GM12878 (cell line): ENCODE results near the gene OIT3.

Source experiments
- BCL3 ChIP-seq: IDR thresholded peaks from 2 replicates; pipeline ENCODE4 v1.6.1; 2011; ENCODE audit warnings: borderline replicate concordance, low read depth, mild to moderate bottlenecking, moderate library complexity, low read length; ENCODE audit not compliant: insufficient read depth, poor library complexity, severe bottlenecking
- CHD4 ChIP-seq: fragments of 200-600 bp; sonication (generic); IDR thresholded peaks from 2 replicates; pipeline ENCODE4 v1.6.1; 2016; ENCODE audit warnings: mild to moderate bottlenecking
- CTCF ChIP-seq, 3 experiments: IDR thresholded peaks in 2 of 3; conservative IDR thresholded peaks in 1 of 3; 2 replicates each; pipeline ENCODE4 v1.5.1; 2011; ENCODE audit warnings: low read depth in 3 of 3, low read length in 3 of 3, mild to moderate bottlenecking in 3 of 3, control low read depth in 2 of 3, moderate library complexity in 2 of 3, inconsistent platforms in 1 of 3, mixed read lengths in 1 of 3; ENCODE audit not compliant: control insufficient read depth in 2 of 3, insufficient read depth in 1 of 3; ENCODE audit errors: extremely low read depth in 1 of 3
- ELK1 ChIP-seq: IDR thresholded peaks from 2 replicates; pipeline ENCODE4 v1.6.1; 2012; ENCODE audit warnings: low read depth, low read length, improper control_type of control experiment
- ESRRA ChIP-seq: IDR thresholded peaks from 2 replicates; pipeline ENCODE4 v1.6.1; 2012; ENCODE audit warnings: mild to moderate bottlenecking, low read length, improper control_type of control experiment
- HCFC1 ChIP-seq: fragments of 150-350 bp; IDR thresholded peaks from 2 replicates; pipeline ENCODE4 v1.6.1; 2014; ENCODE audit warnings: low read length
- JUNB ChIP-seq: IDR thresholded peaks from 2 replicates; pipeline ENCODE4 v1.6.1; 2016; ENCODE audit warnings: antibody characterized with exemption, mild to moderate bottlenecking
- POLR2A ChIP-seq: IDR thresholded peaks from 2 replicates; pipeline ENCODE4 v1.6.1; 2011; ENCODE audit warnings: low read depth, mild to moderate bottlenecking, low read length
- POLR2AphosphoS5 ChIP-seq: IDR thresholded peaks from 2 replicates; pipeline ENCODE4 v1.6.1; 2011; ENCODE audit warnings: mild to moderate bottlenecking, low read length, inconsistent platforms
- RELA ChIP-seq: fragments of 450-650 bp; IDR thresholded peaks from 2 replicates; pipeline ENCODE4 v1.8.0; 2014; ENCODE audit warnings: borderline replicate concordance; ENCODE audit not compliant: partially characterized antibody
- REST ChIP-seq: IDR thresholded peaks from 2 replicates; pipeline ENCODE4 v1.6.1; 2012; ENCODE audit warnings: mild to moderate bottlenecking, low read depth, low read length
- TCF12 ChIP-seq: IDR thresholded peaks from 2 replicates; pipeline ENCODE4 v1.6.1; 2011; ENCODE audit warnings: low read depth, mild to moderate bottlenecking, low read length
- ZNF217 ChIP-seq: fragments of 450-650 bp; IDR thresholded peaks from 2 replicates; pipeline ENCODE4 v1.6.1; 2017; ENCODE audit warnings: antibody characterized with exemption, mild to moderate bottlenecking

GRCh38 chr10:72855790-72856189 lies 37.7 kb upstream of the OIT3 start:
- no peak for TF ChIP-seq ESRRA
- TF ChIP-seq BCL3: no peak
- no peak for TF ChIP-seq HCFC1
- TF ChIP-seq POLR2A: no peak
- TF ChIP-seq ELK1: no peak
- no peak for TF ChIP-seq CTCF (IDR thresholded peaks at IDR 0.05 in 2 of 3, conservative IDR thresholded peaks at IDR 0.05 in 1 of 3; ENCODE audit: control insufficient read depth in 2 of 3, extremely low read depth in 1 of 3, insufficient read depth in 1 of 3, low read depth in 3 of 3, low read length in 3 of 3)
- no peak for TF ChIP-seq REST
- TF ChIP-seq JUNB: no peak
- TF ChIP-seq CHD4: no peak
- no peak for TF ChIP-seq RELA
- TF ChIP-seq POLR2AphosphoS5: no peak
- no peak for TF ChIP-seq ZNF217
- no peak for TF ChIP-seq TCF12
